Measurements from ENCODE around the gene KDM3A. TPM values are rescaled to one million over a fixed set of nuclear protein-coding genes. Genes with fewer than 3 reads are reported as not detected.

The KDM3A gene
- 97.0 TPM for total RNA-seq

- DNase-seq: peak; percentile 99
Measured at GRCh38 chr2:86440631-86441391, at the start of gene KDM3A. KDM3A (plus strand) TSS chr2:86441371; CDS start chr2:86442048, 677 bp downstream.

- no peak for DNase-seq
Measured at GRCh38 chr2:86392873-86393518, 48.2 kb upstream of the KDM3A start.

- DNase-seq: no peak
Measured at GRCh38 chr2:86393521-86394491, 47.4 kb upstream of the KDM3A start.

GRCh38 chr2:86396291-86396785 is 44.8 kb upstream of the KDM3A start:
- DNase-seq: no peak

- no peak for DNase-seq
Measured at GRCh38 chr2:86397986-86398385, 43.2 kb upstream of the KDM3A start.

GRCh38 chr2:86398500-86399474 is 42.4 kb upstream of the KDM3A start:
- no peak for DNase-seq

- no peak for DNase-seq
Measured at GRCh38 chr2:86400321-86400720, 40.9 kb upstream of the KDM3A start.

- DNase-seq: no peak
Measured at GRCh38 chr2:86410581-86410980, 30.6 kb upstream of the KDM3A start.

- no peak for DNase-seq
Measured at GRCh38 chr2:86411396-86411795, 29.8 kb upstream of the KDM3A start.

GRCh38 chr2:86412007-86412406 is 29.2 kb upstream of the KDM3A start:
- no peak for DNase-seq

GRCh38 chr2:86413296-86414094 is 27.7 kb upstream of the KDM3A start:
- no peak for DNase-seq

- no peak for DNase-seq
Measured at GRCh38 chr2:86414996-86415395, 26.2 kb upstream of the KDM3A start.

GRCh38 chr2:86416146-86416545 is 25.0 kb upstream of the KDM3A start:
- no peak for DNase-seq

GRCh38 chr2:86417961-86418360 is 23.2 kb upstream of the KDM3A start:
- DNase-seq: no peak

GRCh38 chr2:86420913-86421312 is 20.3 kb upstream of the KDM3A start:
- no peak for DNase-seq

GRCh38 chr2:86426271-86426670 is 14.9 kb upstream of the KDM3A start:
- DNase-seq: no peak

- no peak for DNase-seq
Measured at GRCh38 chr2:86429335-86429734, 11.8 kb upstream of the KDM3A start.

GRCh38 chr2:86430368-86430767 is 10.8 kb upstream of the KDM3A start:
- DNase-seq: no peak

GRCh38 chr2:86433137-86433536 is 8.0 kb upstream of the KDM3A start:
- no peak for DNase-seq

- no peak for DNase-seq
Measured at GRCh38 chr2:86434290-86434689, 6.9 kb upstream of the KDM3A start.

Measured in skin of body (tissue), 2 donors.